Measurements from ENCODE around the gene EVC2.

The EVC2 gene

GRCh38 chr4:5755679-5756078 lies 47.3 kb upstream of the EVC2 start:
- Mint-ChIP-seq H3K4me1 (peaks cover 8% of the 10 kb centered on the region), H3K27me3 (ENCODE audit: low read depth) (no peaks in the 10 kb centered on the region), H3K36me3 (ENCODE audit: low read depth) (peaks cover 50% of the 10 kb centered on the region), H3K9me3 (peaks cover 3% of the 10 kb centered on the region), H3K4me3 (no peak overlapping the region), H3K27ac (no peak overlapping the region)
- TF ChIP-seq CTCF (IDR thresholded peaks at IDR 0.05; ENCODE audit: unreplicated experiment in 3 of 3), result no peak

- no peaks in the 10 kb centered on the region for H3K27me3 Mint-ChIP-seq (ENCODE audit: low read depth)
- H3K9me3 Mint-ChIP-seq, result peaks cover 2% of the 10 kb centered on the region
- peaks cover 51% of the 10 kb centered on the region for H3K36me3 Mint-ChIP-seq (ENCODE audit: low read depth)
Observed at GRCh38 chr4:5755161-5755560, 46.8 kb upstream of the EVC2 start.

DNA sequence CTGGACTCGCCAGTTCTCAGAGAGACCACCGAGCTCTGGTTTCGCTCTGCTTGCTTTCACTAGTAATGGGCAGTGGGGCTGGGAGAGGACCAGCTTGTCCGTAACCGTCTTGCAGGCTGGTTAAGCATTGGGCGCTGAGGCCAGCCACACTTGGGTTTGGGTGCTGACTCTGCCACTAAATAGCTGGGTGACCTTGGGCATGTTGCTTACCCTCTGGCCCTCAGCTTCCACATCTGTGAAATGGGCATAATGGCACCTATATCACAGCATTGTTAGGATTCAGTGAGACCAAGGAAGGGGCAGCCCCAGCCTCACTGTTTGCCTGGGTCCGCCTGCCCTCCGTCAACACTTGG lies 46.1 kb upstream of the EVC2 start:
- no peak for TF ChIP-seq CTCF (IDR thresholded peaks at IDR 0.05; ENCODE audit: unreplicated experiment in 3 of 3)
- Mint-ChIP-seq H3K36me3 (ENCODE audit: low read depth) (peaks cover 50% of the 10 kb centered on the region), H3K9me3 (no peaks in the 10 kb centered on the region), H3K4me1 (peaks cover 12% of the 10 kb centered on the region), H3K27ac (no peak overlapping the region), H3K4me3 (no peak overlapping the region), H3K27me3 (ENCODE audit: low read depth) (no peaks in the 10 kb centered on the region)

More at GRCh38 chr4:5755161-5755560, 46.8 kb upstream of the EVC2 start:
- no peak for TF ChIP-seq CTCF (IDR thresholded peaks at IDR 0.05; ENCODE audit: unreplicated experiment in 3 of 3)
- no peak overlapping the region for H3K27ac Mint-ChIP-seq
- H3K4me3 Mint-ChIP-seq, result no peak overlapping the region
- peaks cover 12% of the 10 kb centered on the region for H3K4me1 Mint-ChIP-seq

DNA sequence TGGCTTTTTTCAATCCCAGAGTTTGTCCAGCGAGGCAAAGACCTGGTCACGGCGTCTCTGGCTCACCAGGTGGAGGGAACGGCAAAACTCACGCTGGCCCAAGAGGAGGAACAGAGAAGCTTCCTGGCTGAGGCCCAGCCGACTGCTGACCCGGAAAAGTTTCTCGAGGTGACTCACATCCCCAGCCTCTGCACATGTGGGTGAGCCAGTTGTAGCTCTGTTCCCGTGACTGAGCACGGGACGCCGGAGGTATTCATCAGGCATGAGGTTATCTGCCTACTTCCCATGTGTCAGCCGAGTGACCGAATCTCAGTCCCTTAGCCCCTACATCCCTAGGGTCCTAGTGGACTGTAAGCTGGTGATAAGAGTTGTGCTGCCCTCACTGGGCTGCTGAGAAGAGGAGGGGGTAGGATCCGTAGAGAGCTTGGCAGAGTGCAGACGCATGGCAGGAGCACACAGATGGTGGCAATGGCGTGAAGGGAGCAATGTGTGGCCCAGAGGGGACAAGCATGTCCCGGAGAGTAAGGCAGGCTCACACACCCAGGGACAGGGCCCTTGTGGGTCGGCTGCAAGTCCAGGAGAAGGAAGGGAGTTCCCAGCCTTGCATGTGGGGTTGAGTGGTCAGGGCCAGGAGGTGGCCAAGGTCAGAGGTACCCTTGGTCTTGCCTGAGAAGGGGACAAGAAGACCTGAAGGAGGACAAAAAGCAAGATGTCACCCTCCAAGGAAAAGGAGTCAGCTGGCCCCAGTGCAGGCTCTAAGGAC lies 45.6 kb upstream of the EVC2 start:
- H3K9me3 Mint-ChIP-seq, result no peaks in the 10 kb centered on the region

GRCh38 chr4:5753366-5753765 lies 45.0 kb upstream of the EVC2 start:
- Mint-ChIP-seq H3K4me1 (peaks cover 12% of the 10 kb centered on the region), H3K36me3 (ENCODE audit: low read depth) (peaks cover 51% of the 10 kb centered on the region)
- TF ChIP-seq CTCF (IDR thresholded peaks at IDR 0.05; ENCODE audit: unreplicated experiment in 3 of 3), result no peak

More for the DNA sequence above, 45.6 kb upstream of the EVC2 start:
- Mint-ChIP-seq H3K27me3 (ENCODE audit: low read depth) (no peaks in the 10 kb centered on the region), H3K4me3 (no peak overlapping the region), H3K27ac (no peak overlapping the region), H3K4me1 (peaks cover 12% of the 10 kb centered on the region), H3K36me3 (ENCODE audit: low read depth) (peaks cover 51% of the 10 kb centered on the region)
- no peak for TF ChIP-seq CTCF (IDR thresholded peaks at IDR 0.05; ENCODE audit: unreplicated experiment in 3 of 3)

More at GRCh38 chr4:5753366-5753765, 45.0 kb upstream of the EVC2 start:
- H3K27ac Mint-ChIP-seq, result no peak overlapping the region
- H3K4me3 Mint-ChIP-seq, result no peak overlapping the region
- H3K27me3 Mint-ChIP-seq (ENCODE audit: low read depth), result no peaks in the 10 kb centered on the region
- H3K9me3 Mint-ChIP-seq, result no peaks in the 10 kb centered on the region

Measured in nephron (organoid).